Subcutaneous abdominal adipose tissue (tissue), 5 donors: Measurements from ENCODE around the gene GOLGA3.
"Not testable (repeated sequence)": the region's sequence is repeated elsewhere in the genome, so short reads cannot be mapped to it uniquely, and the experiment has no call there.

Experiments used
- H3K27ac ChIP-seq: one replicate; pipeline ENCODE4 v1.7.0; 2013; ENCODE audit warnings: low read depth, mild to moderate bottlenecking, inconsistent platforms, low read length, moderate library complexity
- H3K27me3 ChIP-seq, 5 donors: one replicate each; pipeline ENCODE4 v1.7.0; 2013; ENCODE audit warnings: low read length in 5 of 5, inconsistent platforms in 1 of 5; ENCODE audit not compliant: control insufficient read depth in 5 of 5, insufficient read depth in 4 of 5
- H3K36me3 ChIP-seq, 5 donors: one replicate each; pipeline ENCODE4 v1.7.0; 2013; ENCODE audit warnings: low read length in 5 of 5; ENCODE audit not compliant: control insufficient read depth in 5 of 5, insufficient read depth in 5 of 5
- H3K4me1 ChIP-seq, 5 donors: one replicate each; pipeline ENCODE4 v1.7.0; 2013; ENCODE audit warnings: low read length in 5 of 5, mild to moderate bottlenecking in 3 of 5, moderate library complexity in 1 of 5; ENCODE audit not compliant: control insufficient read depth in 5 of 5, insufficient read depth in 5 of 5
- H3K4me3 ChIP-seq, 5 donors: one replicate each; pipeline ENCODE4 v1.7.0; 2013; ENCODE audit warnings: low read length in 5 of 5, low read depth in 1 of 5
- H3K9ac ChIP-seq, 5 donors: one replicate each; pipeline ENCODE4 v1.7.0; 2013; ENCODE audit warnings: low read length in 5 of 5, mild to moderate bottlenecking in 4 of 5, moderate library complexity in 3 of 5
- H3K9me3 ChIP-seq, 5 donors: one replicate each; pipeline ENCODE4 v1.7.0; 2013; ENCODE audit warnings: low read length in 5 of 5; ENCODE audit not compliant: control insufficient read depth in 5 of 5
- donor health status: healthy.
- donor health status: healthy.
- donor health status: healthy.
- donor health status: healthy.
- donor health status: healthy.

Gene GOLGA3

GRCh38 chr12:132858718-132859266 is 30.1 kb upstream of the GOLGA3 start:
- no peak overlapping the region for H3K9ac ChIP-seq
- no peak overlapping the region for H3K4me3 ChIP-seq
- H3K27ac ChIP-seq: no peak overlapping the region
- no peaks in the 10 kb centered on the region for H3K9me3 ChIP-seq
- no peaks in the 10 kb centered on the region for H3K27me3 ChIP-seq
- peaks cover 0 to 3% (median 0%) of the 10 kb centered on the region in 5 donors for H3K4me1 ChIP-seq
- H3K36me3 ChIP-seq: peaks cover 3 to 82% (median 71%) of the 10 kb centered on the region in 5 donors

GRCh38 chr12:132857019-132857418 is 28.4 kb upstream of the GOLGA3 start:
- not testable (repeated sequence) for H3K9ac ChIP-seq, H3K9me3 ChIP-seq, H3K27me3 ChIP-seq, H3K4me3 ChIP-seq, H3K4me1 ChIP-seq, H3K27ac ChIP-seq
- H3K36me3 ChIP-seq: peaks cover 3 to 94% (median 83%) of the 10 kb centered on the region in 5 donors

GRCh38 chr12:132856581-132856980 is 27.9 kb upstream of the GOLGA3 start:
- H3K4me1 ChIP-seq: peaks cover 0 to 3% (median 0%) of the 10 kb centered on the region in 5 donors
- no peak overlapping the region for H3K27ac ChIP-seq
- H3K4me3 ChIP-seq: no peak overlapping the region
- no peak overlapping the region for H3K9ac ChIP-seq
- H3K27me3 ChIP-seq: no peaks in the 10 kb centered on the region
- peaks cover 3 to 93% (median 83%) of the 10 kb centered on the region in 5 donors for H3K36me3 ChIP-seq
- no peaks in the 10 kb centered on the region for H3K9me3 ChIP-seq

- not testable (repeated sequence) for H3K4me1 ChIP-seq, H3K9ac ChIP-seq, H3K4me3 ChIP-seq, H3K27ac ChIP-seq, H3K27me3 ChIP-seq, H3K9me3 ChIP-seq
- H3K36me3 ChIP-seq: peaks cover 3 to 92% (median 86%) of the 10 kb centered on the region in 5 donors
Observed at GRCh38 chr12:132855211-132855610, 26.5 kb upstream of the GOLGA3 start.

GRCh38 chr12:132853285-132854092 is 24.8 kb upstream of the GOLGA3 start:
- no peaks in the 10 kb centered on the region for H3K9me3 ChIP-seq
- H3K27me3 ChIP-seq: no peaks in the 10 kb centered on the region
- no peak overlapping the region for H3K9ac ChIP-seq
- H3K4me1 ChIP-seq: no peaks in the 10 kb centered on the region
- no peak overlapping the region for H3K4me3 ChIP-seq
- peaks cover 0 to 92% (median 79%) of the 10 kb centered on the region in 5 donors for H3K36me3 ChIP-seq
- H3K27ac ChIP-seq: no peak overlapping the region

GRCh38 chr12:132852496-132852895 is 23.8 kb upstream of the GOLGA3 start:
- H3K4me3 ChIP-seq: no peak overlapping the region
- no peak overlapping the region for H3K9ac ChIP-seq
- H3K27ac ChIP-seq: no peak overlapping the region
- no peaks in the 10 kb centered on the region for H3K27me3 ChIP-seq
- H3K36me3 ChIP-seq: peaks cover 0 to 93% (median 82%) of the 10 kb centered on the region in 5 donors
- H3K4me1 ChIP-seq: no peaks in the 10 kb centered on the region
- no peaks in the 10 kb centered on the region for H3K9me3 ChIP-seq

GRCh38 chr12:132851465-132851864 is 22.8 kb upstream of the GOLGA3 start:
- H3K9ac ChIP-seq: no peak overlapping the region
- no peaks in the 10 kb centered on the region for H3K9me3 ChIP-seq
- no peak overlapping the region for H3K4me3 ChIP-seq
- H3K4me1 ChIP-seq: no peaks in the 10 kb centered on the region
- H3K27ac ChIP-seq: no peak overlapping the region
- peaks cover 0 to 93% (median 80%) of the 10 kb centered on the region in 5 donors for H3K36me3 ChIP-seq
- H3K27me3 ChIP-seq: no peaks in the 10 kb centered on the region

GRCh38 chr12:132850291-132850690 is 21.6 kb upstream of the GOLGA3 start:
- H3K9ac ChIP-seq: no peak overlapping the region
- H3K4me1 ChIP-seq: no peaks in the 10 kb centered on the region
- no peak overlapping the region for H3K27ac ChIP-seq
- no peaks in the 10 kb centered on the region for H3K9me3 ChIP-seq
- no peak overlapping the region for H3K4me3 ChIP-seq
- H3K27me3 ChIP-seq: no peaks in the 10 kb centered on the region
- peaks cover 2 to 90% (median 77%) of the 10 kb centered on the region in 5 donors for H3K36me3 ChIP-seq

- no peaks in the 10 kb centered on the region for H3K27me3 ChIP-seq
- no peak overlapping the region for H3K27ac ChIP-seq
- H3K4me1 ChIP-seq: no peaks in the 10 kb centered on the region
- no peak overlapping the region for H3K9ac ChIP-seq
- peaks cover 2 to 80% (median 72%) of the 10 kb centered on the region in 5 donors for H3K36me3 ChIP-seq
- H3K4me3 ChIP-seq: no peak overlapping the region
- no peaks in the 10 kb centered on the region for H3K9me3 ChIP-seq
Observed at GRCh38 chr12:132848521-132848920, 19.9 kb upstream of the GOLGA3 start.
